ENCODE measurements around the gene MRTFB.

MRTFB gene

GRCh38 chr16:14148016-14148415, 76.9 kb downstream of the MRTFB start:
- TF ChIP-seq, protein P1, sequence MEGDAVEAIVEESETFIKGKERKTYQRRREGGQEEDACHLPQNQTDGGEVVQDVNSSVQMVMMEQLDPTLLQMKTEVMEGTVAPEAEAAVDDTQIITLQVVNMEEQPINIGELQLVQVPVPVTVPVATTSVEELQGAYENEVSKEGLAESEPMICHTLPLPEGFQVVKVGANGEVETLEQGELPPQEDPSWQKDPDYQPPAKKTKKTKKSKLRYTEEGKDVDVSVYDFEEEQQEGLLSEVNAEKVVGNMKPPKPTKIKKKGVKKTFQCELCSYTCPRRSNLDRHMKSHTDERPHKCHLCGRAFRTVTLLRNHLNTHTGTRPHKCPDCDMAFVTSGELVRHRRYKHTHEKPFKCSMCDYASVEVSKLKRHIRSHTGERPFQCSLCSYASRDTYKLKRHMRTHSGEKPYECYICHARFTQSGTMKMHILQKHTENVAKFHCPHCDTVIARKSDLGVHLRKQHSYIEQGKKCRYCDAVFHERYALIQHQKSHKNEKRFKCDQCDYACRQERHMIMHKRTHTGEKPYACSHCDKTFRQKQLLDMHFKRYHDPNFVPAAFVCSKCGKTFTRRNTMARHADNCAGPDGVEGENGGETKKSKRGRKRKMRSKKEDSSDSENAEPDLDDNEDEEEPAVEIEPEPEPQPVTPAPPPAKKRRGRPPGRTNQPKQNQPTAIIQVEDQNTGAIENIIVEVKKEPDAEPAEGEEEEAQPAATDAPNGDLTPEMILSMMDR (IDR thresholded peaks at IDR 0.05; ENCODE audit: low read depth, low read length, missing control alignments), result no peak
- in situ Hi-C loops (cut with HindIII; ENCODE audit: low pct_ligation_motif_present, low sequenced_read_pairs), result no loop called here
- Histone ChIP-seq H3K27ac (peak overlapping the region; percentile 2), H3K27me3 (replicated peaks) (no peaks in the 10 kb centered on the region), H3K4me3 (ENCODE audit: low read depth, low read length) (no peak overlapping the region), H3K36me3 (replicated peaks) (no peaks in the 10 kb centered on the region)
- no peak for DNase-seq

GRCh38 chr16:14148569-14148968, 77.5 kb downstream of the MRTFB start:
- in situ Hi-C loops (cut with HindIII; ENCODE audit: low pct_ligation_motif_present, low sequenced_read_pairs), result no loop called here
- H3K4me3 ChIP-seq (ENCODE audit: low read depth, low read length), result no peak overlapping the region
- TF ChIP-seq, protein P1 (IDR thresholded peaks at IDR 0.05; ENCODE audit: low read depth, low read length, missing control alignments), result no peak
- peak overlapping the region; percentile 2 for H3K27ac ChIP-seq
- DNase-seq, result peak; percentile 53
- no peaks in the 10 kb centered on the region for H3K27me3 ChIP-seq (replicated peaks)
- H3K36me3 ChIP-seq (replicated peaks), result no peaks in the 10 kb centered on the region

GRCh38 chr16:14150796-14151195, 79.7 kb downstream of the MRTFB start:
- Histone ChIP-seq H3K36me3 (replicated peaks) (no peaks in the 10 kb centered on the region), H3K4me3 (ENCODE audit: low read depth, low read length) (no peak overlapping the region), H3K27me3 (replicated peaks) (no peaks in the 10 kb centered on the region), H3K27ac (no peak overlapping the region)
- peak; percentile 38 for DNase-seq
- TF ChIP-seq, protein P1 (IDR thresholded peaks at IDR 0.05; ENCODE audit: low read depth, low read length, missing control alignments), result no peak
- in situ Hi-C loops (cut with HindIII; ENCODE audit: low pct_ligation_motif_present, low sequenced_read_pairs), result no loop called here

GRCh38 chr16:14151256-14152030, 80.3 kb downstream of the MRTFB start:
- H3K27me3 ChIP-seq (replicated peaks), result no peaks in the 10 kb centered on the region
- no peak overlapping the region for H3K27ac ChIP-seq

GRCh38 chr16:14155572-14156190, 84.6 kb downstream of the MRTFB start:
- DNase-seq, result no peak
- no peak overlapping the region for H3K4me3 ChIP-seq (ENCODE audit: low read depth, low read length)
- in situ Hi-C loops (cut with HindIII; ENCODE audit: low pct_ligation_motif_present, low sequenced_read_pairs), result no loop called here
- no peaks in the 10 kb centered on the region for H3K36me3 ChIP-seq (replicated peaks)
- TF ChIP-seq, protein P1 (IDR thresholded peaks at IDR 0.05; ENCODE audit: low read depth, low read length, missing control alignments), result no peak
- no peaks in the 10 kb centered on the region for H3K27me3 ChIP-seq (replicated peaks)
- H3K27ac ChIP-seq, result no peak overlapping the region

More at GRCh38 chr16:14151256-14152030, 80.3 kb downstream of the MRTFB start:
- no peak overlapping the region for H3K4me3 ChIP-seq (ENCODE audit: low read depth, low read length)
- DNase-seq, result peak; percentile 42
- TF ChIP-seq, protein P1 (IDR thresholded peaks at IDR 0.05; ENCODE audit: low read depth, low read length, missing control alignments), result no peak
- no peaks in the 10 kb centered on the region for H3K36me3 ChIP-seq (replicated peaks)
- in situ Hi-C loops (cut with HindIII; ENCODE audit: low pct_ligation_motif_present, low sequenced_read_pairs), result no loop called here
